GM12878 (cell line): Measurements from ENCODE around the gene FAM47E. TPM values are rescaled to one million over a fixed set of nuclear protein-coding genes. Genes with fewer than 3 reads are reported as not detected.

Experiments used
- ATAC-seq: fragments of 200-7000 bp; cut with Tn5 transposase; 3 replicates; pipeline ENCODE4 v1.9.1; 2020; ENCODE audit warnings: mild to moderate bottlenecking, moderate library complexity
- BruUV-seq: library from RNA; stranded (reverse); fragments of 400-500 nt; replicated peaks from 2 replicates; lab custom pipeline; 2021; lab: Mats Ljungman, UMichigan
- CTCF ChIA-PET: fragments of 300-600 bp; sonication (Branson Sonifier 250); formaldehyde crosslinking; extraction: SDS; loops from one replicate; lab custom pipeline; 2021; ENCODE audit warnings: inconsistent platforms; lab: Yijun Ruan, JAX
- POLR2A ChIA-PET: fragments of 350-600 bp; formaldehyde crosslinking; extraction: SDS; loops from one replicate; lab custom pipeline; 2021; ENCODE audit warnings: inconsistent platforms; lab: Charles Lee
- RAD21 ChIA-PET: fragments of 300-600 bp; sonication (Branson Sonifier 250); formaldehyde crosslinking; loops from one replicate; lab custom pipeline; 2023; ENCODE audit warnings: antibody characterized with exemption; ENCODE audit not compliant: unreplicated experiment; lab: Charles Lee
- SMC1A ChIA-PET: fragments of 300-600 bp; sonication (Branson Sonifier 250); formaldehyde crosslinking; loops from one replicate; lab custom pipeline; 2023; ENCODE audit not compliant: unreplicated experiment, uncharacterized antibody; lab: Charles Lee
- DNase-seq: peaks from one replicate; pipeline ENCODE4 v3.0.0-alpha.2; 2011; ENCODE audit warnings: low read depth, low spot score
- FAIRE-seq: peaks from 3 replicates; lab custom pipeline; 2011; peaks lifted over from hg19 to GRCh38; lab: Jason Lieb, UNC
- H2AFZ ChIP-seq: 2 replicates; pipeline ENCODE4 v1.6.0; 2011; ENCODE audit warnings: low read depth, low read length, control low read depth; ENCODE audit not compliant: control insufficient read depth
- H3K27ac ChIP-seq: 2 replicates; pipeline ENCODE4 v1.5.1; 2011; ENCODE audit warnings: control low read depth; ENCODE audit not compliant: control insufficient read depth, insufficient read depth
- H3K27me3 ChIP-seq, 2 experiments: replicated peaks in 1 of 2; 2 replicates each; pipeline versions ENCODE4 v1.6.0 to v1.6.1; 2011; ENCODE audit warnings: low read length in 1 of 2; ENCODE audit not compliant: control insufficient read depth in 2 of 2, insufficient read depth in 2 of 2
- H3K36me3 ChIP-seq, 2 experiments: 2 replicates each; pipeline ENCODE4 v1.5.1; 2011; ENCODE audit warnings: low read length in 1 of 2; ENCODE audit not compliant: control insufficient read depth in 2 of 2, insufficient read depth in 2 of 2
- H3K4me1 ChIP-seq: 2 replicates; pipeline ENCODE4 v1.6.1; 2011; ENCODE audit warnings: mild to moderate bottlenecking, low read length, moderate library complexity, mixed read lengths; ENCODE audit not compliant: control insufficient read depth, insufficient read depth
- H3K4me2 ChIP-seq: 2 replicates; pipeline ENCODE4 v1.6.0; 2011; ENCODE audit warnings: control low read depth; ENCODE audit not compliant: control insufficient read depth, insufficient read depth
- H3K4me3 ChIP-seq: fragments of 200-600 bp; sonication (generic); 2 replicates; pipeline ENCODE4 v1.5.1; 2016
- H3K79me2 ChIP-seq: 2 replicates; pipeline ENCODE4 v1.6.0; 2011; ENCODE audit warnings: low read length; ENCODE audit not compliant: control insufficient read depth, insufficient read depth
- H3K9ac ChIP-seq: 2 replicates; pipeline ENCODE4 v1.8.0; 2011; ENCODE audit warnings: low read length, control low read depth, mixed read lengths; ENCODE audit not compliant: control insufficient read depth, insufficient read depth
- H3K9me3 ChIP-seq: replicated peaks from 3 replicates; pipeline ENCODE4 v1.5.1; 2011; ENCODE audit warnings: mild to moderate bottlenecking, low read length; ENCODE audit not compliant: control insufficient read depth, insufficient read depth
- H4K20me1 ChIP-seq: 2 replicates; pipeline ENCODE4 v1.6.0; 2011; ENCODE audit not compliant: control insufficient read depth, insufficient read depth
- ASH2L ChIP-seq: fragments of 300-600, 200-600 bp; sonication (generic); IDR thresholded peaks from 2 replicates; pipeline ENCODE4 v1.6.1; 2017; ENCODE audit warnings: low read depth, mild to moderate bottlenecking, borderline replicate concordance
- ATF7 ChIP-seq: fragments of 450-650 bp; IDR thresholded peaks from 2 replicates; pipeline ENCODE4 v1.6.1; 2016; ENCODE audit warnings: low read depth, mild to moderate bottlenecking
- CEBPB ChIP-seq, 2 experiments: fragments of 150-350 bp in 1 of 2; IDR thresholded peaks; 2 replicates each; pipeline ENCODE4 v1.6.1; 2012 to 2014; ENCODE audit warnings: low read depth in 2 of 2, low read length in 2 of 2, borderline replicate concordance in 1 of 2, inconsistent platforms in 1 of 2
- CREM ChIP-seq: IDR thresholded peaks from 2 replicates; pipeline ENCODE4 v1.6.1; 2014; ENCODE audit warnings: antibody characterized with exemption, low read depth
- DPF2 ChIP-seq: fragments of 450-650 bp; IDR thresholded peaks from 2 replicates; pipeline ENCODE4 v1.6.1; 2017; ENCODE audit warnings: mild to moderate bottlenecking
- EZH2 ChIP-seq: IDR thresholded peaks from 2 replicates; pipeline ENCODE4 v1.6.1; 2012; ENCODE audit warnings: low read depth, mild to moderate bottlenecking, control low read depth, inconsistent platforms, low read length, borderline replicate concordance; ENCODE audit not compliant: control insufficient read depth
- KAT2A ChIP-seq: conservative IDR thresholded peaks from 2 replicates; pipeline ENCODE4 v1.6.1; 2011; ENCODE audit warnings: low read depth, low read length; ENCODE audit not compliant: control insufficient read depth
- MTA2 ChIP-seq: fragments of 450-650 bp; IDR thresholded peaks from 2 replicates; pipeline ENCODE4 v1.6.1; 2016; ENCODE audit warnings: low read depth, mild to moderate bottlenecking, moderate library complexity
- MXI1 ChIP-seq: fragments of 150-350 bp; IDR thresholded peaks from 2 replicates; pipeline ENCODE4 v1.6.1; 2011; ENCODE audit warnings: low read depth, mild to moderate bottlenecking, inconsistent platforms, low read length, improper control_type of control experiment
- NR2C1 ChIP-seq: fragments of 450-650 bp; IDR thresholded peaks from 2 replicates; pipeline ENCODE4 v1.6.1; 2017; ENCODE audit warnings: antibody characterized with exemption, mild to moderate bottlenecking, moderate library complexity
- NRF1 ChIP-seq: conservative IDR thresholded peaks from 2 replicates; pipeline ENCODE4 v1.6.1; 2011; ENCODE audit warnings: mild to moderate bottlenecking, low read depth, low read length, improper control_type of control experiment
- PAX5 ChIP-seq: IDR thresholded peaks from 2 replicates; pipeline ENCODE4 v1.6.1; 2011; ENCODE audit warnings: low read depth, low read length, borderline replicate concordance
- ZNF24 ChIP-seq: fragments of 450-650 bp; IDR thresholded peaks from 2 replicates; pipeline ENCODE4 v1.6.1; 2017; ENCODE audit warnings: antibody characterized with exemption, mild to moderate bottlenecking
- WGBS: methylation state at CpG from one replicate; pipeline ENCODE4 v1.1.6; 2016; ENCODE audit warnings: low lambda C conversion rate; ENCODE audit not compliant: insufficient replicate concordance, insufficient coverage; ENCODE audit errors: missing lambda C conversion rate; 5-methylcytosine and 5-hydroxymethylcytosine counted together
- in situ Hi-C: fragments of 300-500 bp; cut with MboI; formaldehyde crosslinking; loops from 9 replicates; pipeline ENCODE4 v1.14.3; 2018; ENCODE audit warnings: mixed read lengths
- intact Hi-C: fragments of 100-400 bp; cut with micrococcal nuclease; formaldehyde crosslinking; loops from one replicate; pipeline ENCODE4 v1.14.2; 2022; ENCODE audit not compliant: unreplicated experiment
- polyA plus RNA-seq, 11 experiments: library from polyadenylated mRNA; depleted of rRNA in 4 of 11; unstranded in 6 of 11; stranded (reverse) in 5 of 11; fragments of >200 nt; fragmentation: Nextera tagmentation in 4 of 11; fragmentation: Illumina TruSeq in 1 of 11; extraction: Ambion mirVana in 4 of 11; extraction: Trizol in 1 of 11; gene quantifications; 1 replicate in 1 of 11; 2 replicates in 10 of 11; pipeline versions ENCODE4 v1.2.1 to v1.2.3, GENCODE V29; 2011 to 2016; ENCODE audit warnings: inconsistent platforms in 2 of 11, missing spikeins in 2 of 11, low read depth in 1 of 11
- total RNA-seq, 4 experiments: library from RNA; depleted of rRNA in 3 of 4; stranded (reverse); fragments of >200 nt in 3 of 4; fragmentation: Illumina TruSeq in 1 of 4; extraction: Trizol in 1 of 4; gene quantifications; 2 replicates each; pipeline versions ENCODE4 v1.2.1 to v1.2.3, GENCODE V29; 2013 to 2021
- TF ChIP-seq, protein P1 (sequence below): fragments of 450-650 bp; IDR thresholded peaks from 2 replicates; pipeline ENCODE4 v1.6.1; 2018; ENCODE audit warnings: borderline replicate concordance, mild to moderate bottlenecking; ENCODE audit not compliant: partially characterized antibody
- TF ChIP-seq, protein P2 (sequence below): fragments of 150-350 bp; IDR thresholded peaks from 2 replicates; pipeline ENCODE4 v1.6.1; 2014; ENCODE audit warnings: mild to moderate bottlenecking, low read depth, low read length

FAM47E gene
- total and polyA plus RNA-seq, 10 of the 15 experiments (the other 5 are each of a cell fraction or from before 2014, with no cell fraction given) = 0.03 TPM; not detected in 9

DNA sequence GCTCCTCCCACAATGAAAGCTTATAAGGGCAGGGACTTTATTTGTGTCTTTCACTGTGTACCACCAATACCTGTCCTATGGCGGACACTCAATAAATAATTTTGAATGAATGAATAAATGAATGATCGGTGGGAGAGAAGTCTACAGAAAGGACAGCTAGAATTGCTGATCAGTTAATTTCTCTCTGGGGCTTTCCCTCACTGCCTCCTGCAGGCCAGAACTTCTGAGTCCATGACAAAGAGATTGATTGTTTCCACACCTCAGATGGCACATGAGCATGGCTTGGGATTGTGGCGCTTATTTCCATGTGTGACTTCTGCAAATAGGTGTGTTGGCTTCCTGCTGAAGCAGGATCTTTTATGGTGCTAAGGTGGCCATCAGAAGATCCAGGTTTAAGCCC is 6.3 kb downstream of the FAM47E start:
- H3K36me3 ChIP-seq = no peaks in the 10 kb centered on the region
- no peak overlapping the region for H3K4me3 ChIP-seq
- FAIRE-seq (no peak), ATAC-seq (no peak), DNase-seq (no peak)
- no peak overlapping the region for H2AFZ ChIP-seq
- H3K27ac ChIP-seq = no peak overlapping the region
- no TSS peak for BruUV-seq
- H3K27me3 ChIP-seq = no peaks in the 10 kb centered on the region; a peak in 1 of 4 replicates
- POLR2A ChIA-PET = no interaction called here
- H3K9ac ChIP-seq = no peak overlapping the region
- intact Hi-C loops (no loop called here), in situ Hi-C loops (no loop called here)
- H3K4me2 ChIP-seq = no peak overlapping the region
- SMC1A ChIA-PET = no interaction called here
- no peaks in the 10 kb centered on the region for H3K9me3 ChIP-seq
- CTCF ChIA-PET = no interaction called here
- TF ChIP-seq ZNF24 (no peak), KAT2A (no peak), MTA2 (no peak), NRF1 (no peak), ATF7 (no peak), EZH2 (no peak), MXI1 (no peak), NR2C1 (no peak), DPF2 (no peak), CEBPB (IDR thresholded peaks at IDR 0.05; ENCODE audit: borderline replicate concordance in 1 of 2, low read depth in 2 of 2, low read length in 2 of 2) (no peak), PAX5 (no peak), CREM (no peak), ASH2L (no peak)
- TF ChIP-seq, protein P1, sequence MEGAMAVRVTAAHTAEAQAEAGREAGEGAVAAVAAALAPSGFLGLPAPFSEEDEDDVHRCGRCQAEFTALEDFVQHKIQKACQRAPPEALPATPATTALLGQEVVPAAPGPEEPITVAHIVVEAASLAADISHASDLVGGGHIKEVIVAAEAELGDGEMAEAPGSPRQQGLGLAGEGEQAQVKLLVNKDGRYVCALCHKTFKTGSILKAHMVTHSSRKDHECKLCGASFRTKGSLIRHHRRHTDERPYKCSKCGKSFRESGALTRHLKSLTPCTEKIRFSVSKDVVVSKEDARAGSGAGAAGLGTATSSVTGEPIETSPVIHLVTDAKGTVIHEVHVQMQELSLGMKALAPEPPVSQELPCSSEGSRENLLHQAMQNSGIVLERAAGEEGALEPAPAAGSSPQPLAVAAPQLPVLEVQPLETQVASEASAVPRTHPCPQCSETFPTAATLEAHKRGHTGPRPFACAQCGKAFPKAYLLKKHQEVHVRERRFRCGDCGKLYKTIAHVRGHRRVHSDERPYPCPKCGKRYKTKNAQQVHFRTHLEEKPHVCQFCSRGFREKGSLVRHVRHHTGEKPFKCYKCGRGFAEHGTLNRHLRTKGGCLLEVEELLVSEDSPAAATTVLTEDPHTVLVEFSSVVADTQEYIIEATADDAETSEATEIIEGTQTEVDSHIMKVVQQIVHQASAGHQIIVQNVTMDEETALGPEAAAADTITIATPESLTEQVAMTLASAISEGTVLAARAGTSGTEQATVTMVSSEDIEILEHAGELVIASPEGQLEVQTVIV = no peak
- TF ChIP-seq, protein P2, sequence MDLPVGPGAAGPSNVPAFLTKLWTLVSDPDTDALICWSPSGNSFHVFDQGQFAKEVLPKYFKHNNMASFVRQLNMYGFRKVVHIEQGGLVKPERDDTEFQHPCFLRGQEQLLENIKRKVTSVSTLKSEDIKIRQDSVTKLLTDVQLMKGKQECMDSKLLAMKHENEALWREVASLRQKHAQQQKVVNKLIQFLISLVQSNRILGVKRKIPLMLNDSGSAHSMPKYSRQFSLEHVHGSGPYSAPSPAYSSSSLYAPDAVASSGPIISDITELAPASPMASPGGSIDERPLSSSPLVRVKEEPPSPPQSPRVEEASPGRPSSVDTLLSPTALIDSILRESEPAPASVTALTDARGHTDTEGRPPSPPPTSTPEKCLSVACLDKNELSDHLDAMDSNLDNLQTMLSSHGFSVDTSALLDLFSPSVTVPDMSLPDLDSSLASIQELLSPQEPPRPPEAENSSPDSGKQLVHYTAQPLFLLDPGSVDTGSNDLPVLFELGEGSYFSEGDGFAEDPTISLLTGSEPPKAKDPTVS = no peak
- RAD21 ChIA-PET = no interaction called here
- H3K4me1 ChIP-seq = no peaks in the 10 kb centered on the region
- H3K79me2 ChIP-seq = no peaks in the 10 kb centered on the region
- 77% methylated on average over 3 of the region's 3 CpGs for WGBS
- no peaks in the 10 kb centered on the region for H4K20me1 ChIP-seq
